Measurements from ENCODE around the gene KIR3DL2.

GRCh38 chr19:54889566-54889965, 39.3 kb downstream of the KIR3DL2 start:
- TF ChIP-seq MEF2A (IDR thresholded peaks at IDR 0.05; ENCODE audit: borderline replicate concordance, low read depth) (no peak), CTCF (IDR thresholded peaks at IDR 0.05) (no peak), TAF1 (IDR thresholded peaks at IDR 0.05; ENCODE audit: borderline replicate concordance, low read depth, low read length) (no peak), GATA2 (CRISPR knock-in tag; IDR thresholded peaks at IDR 0.05) (no peak), YY1 (IDR thresholded peaks at IDR 0.05; ENCODE audit: low read depth) (no peak), TCF12 (IDR thresholded peaks at IDR 0.05) (no peak), REST (IDR thresholded peaks at IDR 0.05; ENCODE audit: low read depth, low read length) (no peak), RAD21 (IDR thresholded peaks at IDR 0.05; ENCODE audit: low read length) (no peak), EZH2phosphoT487 (IDR thresholded peaks at IDR 0.05; ENCODE audit: borderline replicate concordance, low read depth) (no peak), USF2 (IDR thresholded peaks at IDR 0.05; ENCODE audit: borderline replicate concordance, low read depth, low read length) (no peak)
